ENCODE results near the gene SMYD3. TPM values are rescaled to one million over a fixed set of nuclear protein-coding genes. Genes with fewer than 3 reads are reported as not detected.
A peak's percentile ranks its signal among the peaks of the same experiment; 100 is the strongest.

Gene SMYD3
- total and polyA plus RNA-seq, 2 of the 13 experiments (the other 11 are each of a cell fraction or from before 2014, with no cell fraction given) = 27.7 to 35.8 TPM

- TF ChIP-seq ZBTB38 (CRISPR knock-in tag; IDR thresholded peaks at IDR 0.05) (no peak), PCBP2 (optimal IDR thresholded peaks at IDR 0.05; ENCODE audit: low read depth, low read length, poor library complexity, severe bottlenecking) (no peak), ZNF678 (CRISPR knock-in tag; IDR thresholded peaks at IDR 0.05) (no peak), MAFG (CRISPR knock-in tag; IDR thresholded peaks at IDR 0.05) (no peak), MAF1 (CRISPR knock-in tag; IDR thresholded peaks at IDR 0.05; ENCODE audit: borderline replicate concordance) (no peak), GFI1 (CRISPR knock-in tag; IDR thresholded peaks at IDR 0.05; ENCODE audit: borderline replicate concordance) (peak; percentile 80)
These were observed 328.3 kb downstream of the SMYD3 start (continued) for GRCh38 chr1:246178717-246179311.

- POLR2A ChIA-PET = interaction anchor here (1.4 kb wide), 2 partner anchors 10 to 12 kb away, joined by 3 to 10 read pairs; no protein-coding TSS in a partner anchor
- TF ChIP-seq HOXA9 (CRISPR knock-in tag; IDR thresholded peaks at IDR 0.05; ENCODE audit: borderline replicate concordance) (no peak), ZBTB25 (CRISPR knock-in tag; IDR thresholded peaks at IDR 0.05) (peak; percentile 63; the same call in 1 of the 2 replicates), CEBPG (CRISPR knock-in tag; IDR thresholded peaks at IDR 0.05) (peak; percentile 93), KAT8 (CRISPR knock-in tag; IDR thresholded peaks at IDR 0.05) (peak; percentile 48; the same call in 1 of the 2 replicates), TBP (CRISPR knock-in tag; IDR thresholded peaks at IDR 0.05) (no peak), ZNF670 (CRISPR knock-in tag; IDR thresholded peaks at IDR 0.05; ENCODE audit: borderline replicate concordance) (0 out of 2 replicates have a peak, but pooled peaks have one; percentile 30), FOXA1 (IDR thresholded peaks at IDR 0.05) (no peak), FOXA1 (CRISPR knock-in tag; IDR thresholded peaks at IDR 0.05) (peak; percentile 84), ZNF609 (CRISPR knock-in tag; IDR thresholded peaks at IDR 0.05; ENCODE audit: borderline replicate concordance) (peak; percentile 89)
These were observed 330.7 kb downstream of the SMYD3 start for GRCh38 chr1:246176126-246177024.

More at GRCh38 chr1:246176126-246177024, 330.7 kb downstream of the SMYD3 start:
- DNase-seq (ENCODE audit: low spot score) (peak; percentile 92), ATAC-seq (peak; percentile 99), FAIRE-seq (peak; percentile 72)
- BruUV-seq (replicated peaks) = no TSS peak
- peak overlapping the region in 1 of 3 experiments; percentile 17; a peak in 1 of 6 replicates for H3K4me3 ChIP-seq (replicated peaks in 1 of 3; ENCODE audit: insufficient read depth in 1 of 3, low read depth in 2 of 3, low read length in 3 of 3)
- intact Hi-C loops (cut with micrococcal nuclease; ENCODE audit: unreplicated experiment) = loop anchor here (1.0 to 5.0 kb wide), 2 partner anchors 12 to 41 kb away; no protein-coding TSS in a partner anchor
- no peaks in the 10 kb centered on the region for H3K9me3 ChIP-seq (ENCODE audit: low read length)
- peak overlapping the region; percentile 59 for H3K4me2 ChIP-seq (ENCODE audit: low read depth, low read length)
- peaks cover 50% of the 10 kb centered on the region for H3K4me1 ChIP-seq (ENCODE audit: insufficient read depth, low read length)
- H2AFZ ChIP-seq (ENCODE audit: low read length) = no peak overlapping the region
- no peaks in the 10 kb centered on the region for H3K36me3 ChIP-seq (replicated peaks in 1 of 2; ENCODE audit: control insufficient read depth in 1 of 2, insufficient read depth in 2 of 2, low read length in 2 of 2)
- peak overlapping the region; percentile 53 for H3K27ac ChIP-seq (ENCODE audit: extremely low read length, insufficient read depth, low read length)
- no peaks in the 10 kb centered on the region for H3K27me3 ChIP-seq (ENCODE audit: control insufficient read depth in 1 of 2, insufficient read depth in 2 of 2, low read length in 2 of 2)
- in situ Hi-C loops (cut with HindIII; ENCODE audit: extremely low pct_ligation_motif_present, low pct_unique_long_range_greater_than_20kb) = no loop called here
- CTCF ChIA-PET (ENCODE audit: low intra/inter-chr PET ratio, low total read pairs) = no interaction called here
- H3K79me2 ChIP-seq (ENCODE audit: insufficient read depth, low read length) = no peaks in the 10 kb centered on the region
- no peaks in the 10 kb centered on the region for H4K20me1 ChIP-seq (ENCODE audit: insufficient read depth, low read length)
- WGBS (ENCODE audit: low lambda C conversion rate) = 9% methylated on average over 7 of the region's 11 CpGs
- no peak overlapping the region for H3K9ac ChIP-seq (ENCODE audit: insufficient read depth, low read depth, low read length)
